CD4-positive, alpha-beta T cell treated with Interleukin-17A for 4 hours (primary cell): Measurements from ENCODE around the gene SMYD4.
"Not testable (repeated sequence)": the region's sequence is repeated elsewhere in the genome, so short reads cannot be mapped to it uniquely, and the experiment has no call there.

Experiments used
- DNase-seq: peaks from one replicate; pipeline ENCODE4 v3.0.0-alpha.2; 2020; ENCODE audit warnings: mixed read lengths

SMYD4 gene

GRCh38 chr17:1829592-1830257, at the start of gene SMYD4, which contains the start of gene RPA1:
SMYD4 (minus strand) TSS chr17:1829902; CDS start chr17:1827994, 1,908 bp downstream.
RPA1 (plus strand) TSS chr17:1830005; CDS start chr17:1830094, 89 bp downstream.
- DNase-seq, result peak; percentile 90

GRCh38 chr17:1878419-1879121, 48.9 kb upstream of the SMYD4 start:
- peak; percentile 39 for DNase-seq

GRCh38 chr17:1875597-1875996, 45.9 kb upstream of the SMYD4 start:
- DNase-seq, result no peak

- DNase-seq, result no peak
These were observed 43.7 kb upstream of the SMYD4 start for GRCh38 chr17:1873418-1873817.

- DNase-seq, result no peak
These were observed 43.3 kb upstream of the SMYD4 start for GRCh38 chr17:1872976-1873375.

- peak; percentile 8 for DNase-seq
These were observed 42.6 kb upstream of the SMYD4 start for GRCh38 chr17:1872254-1872653.

GRCh38 chr17:1871756-1872155, 42.1 kb upstream of the SMYD4 start:
- peak; percentile 49 for DNase-seq

- DNase-seq, result peak; percentile 14
These were observed 40.9 kb upstream of the SMYD4 start for GRCh38 chr17:1870592-1870991.

- no peak for DNase-seq
These were observed 38.4 kb upstream of the SMYD4 start for GRCh38 chr17:1868090-1868489.

GRCh38 chr17:1867307-1867706, 37.6 kb upstream of the SMYD4 start:
- no peak for DNase-seq

- peak; percentile 69 for DNase-seq
These were observed 35.7 kb upstream of the SMYD4 start for GRCh38 chr17:1865252-1866037.

GRCh38 chr17:1861391-1862010, 31.8 kb upstream of the SMYD4 start:
- no peak for DNase-seq

- no peak for DNase-seq
These were observed 31.3 kb upstream of the SMYD4 start for GRCh38 chr17:1860978-1861377.

GRCh38 chr17:1856462-1856861, 26.8 kb upstream of the SMYD4 start:
- DNase-seq, result not testable (repeated sequence)

- no peak for DNase-seq
These were observed 24.0 kb upstream of the SMYD4 start for GRCh38 chr17:1853698-1854097.

- no peak for DNase-seq
These were observed 22.6 kb upstream of the SMYD4 start for GRCh38 chr17:1852327-1852726.

- DNase-seq, result no peak
These were observed 17.5 kb upstream of the SMYD4 start for GRCh38 chr17:1847191-1847590.

GRCh38 chr17:1843947-1844346, 14.2 kb upstream of the SMYD4 start:
- DNase-seq, result no peak

- DNase-seq, result no peak
These were observed 9.8 kb upstream of the SMYD4 start for GRCh38 chr17:1839516-1839915.

- no peak for DNase-seq
These were observed 4.9 kb upstream of the SMYD4 start for GRCh38 chr17:1834380-1835149.

GRCh38 chr17:1830288-1830687, 586 bp upstream of the SMYD4 start:
- peak; percentile 22 for DNase-seq

GRCh38 chr17:1829216-1829591, 498 bp downstream of the SMYD4 start:
- no peak for DNase-seq
